ENCODE data around the gene RAB31. TPM values are rescaled to one million over a fixed set of nuclear protein-coding genes. Genes with fewer than 3 reads are reported as not detected.

Gene RAB31
- total and polyA plus RNA-seq, 2 of the 13 experiments (the other 11 are each of a cell fraction or from before 2014, with no cell fraction given), result 1.1 to 1.7 TPM

- TF ChIP-seq FOXP1 (IDR thresholded peaks at IDR 0.05), result no peak
- peak; percentile 83 for TF ChIP-seq FOXP1 (CRISPR knock-in tag; IDR thresholded peaks at IDR 0.05)
- TF ChIP-seq HOXA9 (CRISPR knock-in tag; IDR thresholded peaks at IDR 0.05; ENCODE audit: borderline replicate concordance), result no peak
- TF ChIP-seq RBAK (CRISPR knock-in tag; IDR thresholded peaks at IDR 0.05), result no peak
- TF ChIP-seq KMT2A (CRISPR knock-in tag; IDR thresholded peaks at IDR 0.05), result no peak
- no peak for TF ChIP-seq TIGD3 (CRISPR knock-in tag; IDR thresholded peaks at IDR 0.05; ENCODE audit: borderline replicate concordance)
- TF ChIP-seq PRDM4 (CRISPR knock-in tag; IDR thresholded peaks at IDR 0.05; ENCODE audit: borderline replicate concordance), result no peak
- TF ChIP-seq KDM1A (CRISPR knock-in tag; IDR thresholded peaks at IDR 0.05), result no peak; the same call in 1 of the 2 replicates
- no peak for TF ChIP-seq NFE2L1 (CRISPR knock-in tag; IDR thresholded peaks at IDR 0.05; ENCODE audit: borderline replicate concordance)
- no peak for TF ChIP-seq ELF4 (CRISPR knock-in tag; IDR thresholded peaks at IDR 0.05; ENCODE audit: borderline replicate concordance)
- no peak for TF ChIP-seq ZBTB2 (CRISPR knock-in tag; IDR thresholded peaks at IDR 0.05; ENCODE audit: low read depth)
- TF ChIP-seq ZNF512B (CRISPR knock-in tag; IDR thresholded peaks at IDR 0.05; ENCODE audit: borderline replicate concordance), result no peak
- TF ChIP-seq FOSL2 (CRISPR knock-in tag; IDR thresholded peaks at IDR 0.05), result peak; percentile 19; the same call in 1 of the 2 replicates
- TF ChIP-seq ZNF691 (CRISPR knock-in tag; IDR thresholded peaks at IDR 0.05; ENCODE audit: borderline replicate concordance, low read depth), result no peak
- no peak for TF ChIP-seq KAT8 (CRISPR knock-in tag; IDR thresholded peaks at IDR 0.05)
- no peak for TF ChIP-seq ZNF460 (CRISPR knock-in tag; IDR thresholded peaks at IDR 0.05; ENCODE audit: borderline replicate concordance)
- TF ChIP-seq CREB3 (CRISPR knock-in tag; IDR thresholded peaks at IDR 0.05), result no peak
- TF ChIP-seq TCF7 (IDR thresholded peaks at IDR 0.05; ENCODE audit: low read depth), result peak; percentile 54; the same call in 1 of the 2 replicates
- peak; percentile 72 for TF ChIP-seq NR2F2 (IDR thresholded peaks at IDR 0.05; ENCODE audit: borderline replicate concordance, low read depth)
Measured at GRCh38 chr18:9772847-9773677, 65.0 kb downstream of the RAB31 start (continued).
